OCI-M2 (cell line): ENCODE measurements around the gene TPX2.
A peak's percentile ranks its signal among the peaks of the same experiment; 100 is the strongest.

ENCODE experiments used
- DNase-seq: peaks from one replicate; lab custom pipeline; 2025; ENCODE audit not compliant: unreplicated experiment; lab: John Stamatoyannopoulos, UW

Gene TPX2

DNA sequence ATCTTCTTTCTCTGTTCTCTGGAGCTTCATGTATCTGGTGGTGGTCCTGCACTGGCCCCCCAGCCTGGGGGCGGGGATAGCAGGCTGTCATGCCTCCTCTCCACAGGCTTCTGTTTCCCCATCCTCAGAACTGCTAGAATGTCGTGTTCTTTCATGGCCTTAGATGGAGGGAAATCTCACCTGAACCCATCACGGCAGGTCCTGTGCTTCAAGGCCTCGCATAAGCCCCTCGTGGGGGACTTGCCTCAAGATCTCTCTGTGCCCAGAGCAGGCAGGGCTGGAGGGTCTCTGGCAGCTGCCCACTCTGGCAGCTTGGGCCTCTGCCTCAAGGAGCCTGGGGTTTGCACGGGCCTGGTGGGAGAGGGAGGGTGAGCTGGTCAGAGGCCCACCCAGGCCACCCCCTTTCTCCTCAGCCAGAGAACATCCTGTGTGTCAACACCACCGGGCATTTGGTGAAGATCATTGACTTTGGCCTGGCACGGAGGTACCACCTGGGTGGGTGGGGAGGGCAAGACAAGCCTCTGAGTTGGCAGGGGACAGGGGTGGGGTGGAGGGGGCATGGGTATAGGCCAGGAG, 91.4 kb downstream of the TPX2 start:
- no peak for DNase-seq

DNA sequence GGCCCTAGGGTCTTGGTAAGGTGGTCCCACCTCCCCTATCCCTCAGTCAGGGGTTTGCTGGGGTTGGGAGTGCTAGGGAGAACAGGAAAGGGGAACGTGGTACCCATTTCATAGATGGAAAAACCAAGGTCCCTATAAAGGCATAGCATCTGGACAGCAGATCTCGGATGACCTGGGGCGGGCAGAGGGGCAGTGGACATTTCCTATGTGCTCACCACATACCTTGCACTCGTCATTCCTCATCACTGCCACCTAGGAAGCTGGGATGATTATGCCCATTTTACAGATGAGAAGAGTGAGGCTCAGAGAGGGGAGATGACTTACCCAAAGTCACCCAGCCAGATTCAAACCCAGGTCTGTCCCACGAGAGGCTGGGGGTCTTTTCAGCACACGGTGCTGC, 92.1 kb downstream of the TPX2 start:
- DNase-seq: no peak

DNA sequence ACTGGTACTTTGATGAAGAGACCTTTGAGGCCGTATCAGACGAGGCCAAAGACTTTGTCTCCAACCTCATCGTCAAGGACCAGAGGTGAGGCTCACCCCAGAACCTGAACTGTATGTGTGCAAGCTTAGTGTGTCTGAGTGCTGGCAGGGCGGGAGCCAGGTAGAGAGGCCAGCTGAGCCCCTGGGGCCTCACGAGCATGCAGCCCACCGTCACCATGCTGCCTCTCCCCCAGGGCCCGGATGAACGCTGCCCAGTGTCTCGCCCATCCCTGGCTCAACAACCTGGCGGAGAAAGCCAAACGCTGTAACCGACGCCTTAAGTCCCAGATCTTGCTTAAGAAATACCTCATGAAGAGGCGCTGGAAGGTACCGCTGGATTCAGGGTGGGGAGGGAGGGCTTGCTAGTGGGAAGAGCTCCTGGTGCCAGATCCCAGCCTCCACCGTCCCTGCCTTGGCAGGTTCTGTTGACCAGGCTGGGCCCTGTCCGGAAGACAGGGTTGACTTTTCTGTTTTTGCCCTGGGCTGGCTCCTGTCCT, 92.7 kb downstream of the TPX2 start:
- DNase-seq: no peak

DNA sequence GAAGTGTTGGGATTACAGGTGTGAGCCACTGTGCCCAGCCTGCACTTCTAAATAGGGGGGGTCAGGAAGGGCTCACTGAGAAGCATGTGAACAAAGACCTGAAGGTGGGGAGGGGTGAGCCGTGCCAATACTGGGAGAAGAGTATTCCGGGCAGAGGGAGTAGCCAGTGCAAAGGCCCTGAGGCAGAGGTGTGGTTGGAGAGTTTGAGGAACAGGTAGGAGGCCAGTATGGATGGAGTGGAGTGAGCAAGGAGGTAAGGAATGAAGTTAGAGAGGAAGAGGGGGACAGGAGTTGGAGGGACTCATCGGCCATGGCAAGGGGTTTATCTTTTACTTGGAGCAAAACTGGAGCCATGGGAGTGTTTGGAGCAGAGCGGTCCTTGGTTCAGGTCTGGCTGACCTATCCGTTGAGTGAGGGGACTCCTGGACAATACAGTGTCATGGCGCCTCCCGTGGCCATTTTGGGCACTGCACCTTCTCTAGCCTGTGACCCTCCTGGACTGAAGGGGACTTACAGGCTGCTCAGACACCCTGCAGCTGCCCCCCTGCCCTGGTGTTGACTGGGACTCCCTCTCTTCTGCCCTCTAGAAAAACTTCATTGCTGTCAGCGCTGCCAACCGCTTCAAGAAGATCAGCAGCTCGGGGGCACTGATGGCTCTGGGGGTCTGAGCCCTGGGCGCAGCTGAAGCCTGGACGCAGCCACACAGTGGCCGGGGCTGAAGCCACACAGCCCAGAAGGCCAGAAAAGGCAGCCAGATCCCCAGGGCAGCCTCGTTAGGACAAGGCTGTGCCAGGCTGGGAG, 94.2 kb downstream of the TPX2 start:
- peak; percentile 60 for DNase-seq

DNA sequence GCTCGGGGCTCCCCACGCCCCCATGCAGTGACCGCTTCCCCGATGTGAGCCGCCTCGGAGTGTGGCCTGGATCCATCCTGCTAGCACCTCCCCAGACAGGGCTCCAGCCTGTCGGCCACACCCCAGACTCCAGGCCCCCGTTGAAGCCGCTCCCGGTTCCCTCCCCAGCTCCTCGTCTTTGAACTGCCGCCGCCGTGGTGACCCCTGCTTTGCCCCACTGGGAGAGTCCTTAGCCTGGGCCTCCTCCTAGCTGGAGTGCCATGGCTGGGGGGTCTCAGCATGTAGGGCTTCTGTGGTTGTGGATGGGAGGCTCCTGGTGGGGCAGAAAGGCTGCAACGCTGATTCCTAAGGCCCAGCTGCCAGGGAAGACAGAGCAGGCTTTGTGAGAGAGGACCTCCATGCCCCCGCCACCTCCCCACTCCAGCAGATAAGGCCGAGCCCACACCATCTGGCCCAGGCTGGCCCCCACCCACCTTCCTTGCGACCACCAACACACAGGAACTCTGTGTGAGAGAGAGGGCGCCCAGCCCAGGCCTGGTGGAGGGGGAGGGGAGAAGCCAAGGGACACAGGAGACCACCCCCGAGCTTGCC, 94.9 kb downstream of the TPX2 start:
- no peak for DNase-seq

DNA sequence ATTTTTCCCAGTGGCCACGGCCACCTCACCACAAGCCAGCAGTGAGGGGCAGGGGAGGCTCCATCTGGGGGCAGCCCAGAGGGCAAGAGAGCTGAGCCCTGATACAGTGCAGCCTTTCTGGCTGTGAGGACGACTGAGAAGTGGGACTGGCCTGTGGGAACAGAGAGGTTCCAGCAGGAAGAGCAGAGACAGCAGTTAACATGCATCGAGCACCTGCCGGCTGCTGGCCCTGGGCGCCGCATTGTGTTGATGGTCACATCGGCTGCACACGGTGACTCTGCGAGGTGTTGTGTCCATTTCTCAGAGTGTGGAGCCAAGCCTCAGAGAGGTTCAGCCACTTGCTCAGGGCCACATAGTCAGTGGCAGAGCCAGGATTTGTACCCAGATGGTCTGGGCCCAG, 96.5 kb downstream of the TPX2 start:
- DNase-seq: no peak

DNA sequence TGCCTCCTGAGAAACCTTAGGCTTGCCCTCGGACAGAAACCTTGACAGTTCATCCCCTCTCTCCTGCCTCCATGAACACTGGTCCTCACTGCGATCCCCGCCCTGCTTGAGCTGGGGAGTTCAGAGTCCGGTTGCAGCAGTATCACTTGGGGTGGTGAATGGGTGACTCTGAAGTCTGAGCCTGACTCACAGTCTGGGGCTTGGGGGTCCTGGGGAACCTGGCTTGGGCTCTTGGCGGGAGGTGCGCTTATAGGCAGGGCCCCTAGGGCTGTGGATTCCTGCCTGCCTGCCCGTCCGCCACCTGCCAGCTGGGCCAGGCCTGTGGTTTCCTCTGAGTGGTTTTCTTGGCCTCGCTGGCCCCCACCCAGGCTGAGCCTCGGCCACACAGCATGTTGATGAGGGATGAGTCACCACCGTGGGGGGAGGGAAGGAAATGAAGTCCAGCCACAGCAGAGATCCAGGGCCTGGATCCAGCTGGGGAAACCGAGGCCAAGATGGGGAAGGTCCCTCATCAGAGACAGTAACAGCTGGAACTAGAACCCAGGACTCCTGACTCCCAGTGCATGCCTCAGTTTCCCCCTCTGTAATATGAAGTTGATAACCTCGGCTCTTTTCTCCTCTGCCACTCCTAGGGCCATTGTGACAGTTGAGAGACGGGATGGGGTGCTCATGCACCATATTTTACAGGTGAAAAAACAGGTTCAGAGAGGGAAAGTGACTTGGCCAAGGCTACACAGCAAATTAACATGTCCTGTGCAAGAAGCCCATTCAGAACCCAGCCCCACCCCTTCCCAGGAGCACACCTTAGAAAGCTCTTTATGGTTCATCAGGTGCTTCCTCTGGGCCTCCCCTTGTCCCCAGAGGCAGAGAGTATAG, 97.1 kb downstream of the TPX2 start:
- no peak for DNase-seq

DNA sequence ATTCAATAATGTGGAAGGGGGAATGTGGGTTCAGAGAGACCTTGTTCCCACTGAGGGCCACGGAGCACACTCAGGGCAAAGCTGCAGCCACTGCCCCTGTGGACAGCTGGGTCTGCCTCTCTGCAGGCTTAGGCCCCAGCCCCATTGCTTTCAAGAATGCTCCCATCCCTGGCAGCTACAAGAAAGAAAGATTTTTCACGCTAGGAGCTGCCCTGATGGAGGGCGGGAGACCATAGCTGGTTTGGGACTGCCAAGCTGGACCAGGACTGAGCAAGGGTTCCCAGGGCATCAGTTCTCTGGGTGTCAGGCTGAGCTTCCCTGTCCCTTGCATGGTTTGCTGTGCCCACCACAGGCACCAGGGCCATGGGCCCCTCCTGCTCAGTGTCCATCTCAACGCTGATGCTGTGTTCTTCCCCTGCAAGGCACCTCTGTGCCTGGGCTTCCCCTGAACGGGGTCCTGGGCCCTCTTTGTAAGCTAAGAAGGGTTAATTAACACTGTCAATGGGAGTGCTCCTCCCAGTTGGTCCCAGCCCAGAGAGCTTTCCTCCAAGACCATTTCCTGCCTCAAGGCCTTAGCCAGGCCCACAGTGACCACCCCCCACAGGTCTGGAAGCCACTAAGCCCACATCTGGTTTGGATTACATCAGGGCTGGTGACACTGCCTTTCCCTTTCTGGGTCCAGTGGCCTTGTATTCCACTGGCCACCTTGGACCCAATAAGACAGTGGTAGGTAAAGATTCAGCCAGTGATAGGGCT, 97.9 kb downstream of the TPX2 start:
- no peak for DNase-seq

DNA sequence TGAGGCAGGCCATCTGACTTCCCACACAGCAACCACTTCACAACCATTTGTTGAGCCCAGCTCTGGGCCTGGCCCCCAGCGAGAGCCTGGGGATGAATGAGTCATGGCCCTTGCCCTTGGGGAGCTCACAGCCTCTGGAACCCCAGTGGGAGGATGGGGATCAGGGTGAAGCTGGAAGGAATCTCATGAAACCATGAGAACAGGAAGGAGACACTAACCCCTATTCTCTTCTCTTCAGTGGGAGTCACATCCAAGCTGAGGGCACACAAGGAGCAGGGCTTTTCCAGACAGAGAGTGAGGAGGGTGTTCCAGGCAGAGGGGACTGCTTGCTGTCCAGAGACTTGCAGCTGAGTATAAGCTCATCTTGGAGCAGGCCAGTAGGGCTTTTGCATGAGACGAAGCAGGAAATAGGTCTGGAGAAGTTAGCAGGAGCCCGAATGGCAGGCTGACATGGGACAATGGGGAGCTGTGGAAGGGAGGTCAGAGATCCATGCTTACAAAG, 98.9 kb downstream of the TPX2 start:
- no peak for DNase-seq

DNA sequence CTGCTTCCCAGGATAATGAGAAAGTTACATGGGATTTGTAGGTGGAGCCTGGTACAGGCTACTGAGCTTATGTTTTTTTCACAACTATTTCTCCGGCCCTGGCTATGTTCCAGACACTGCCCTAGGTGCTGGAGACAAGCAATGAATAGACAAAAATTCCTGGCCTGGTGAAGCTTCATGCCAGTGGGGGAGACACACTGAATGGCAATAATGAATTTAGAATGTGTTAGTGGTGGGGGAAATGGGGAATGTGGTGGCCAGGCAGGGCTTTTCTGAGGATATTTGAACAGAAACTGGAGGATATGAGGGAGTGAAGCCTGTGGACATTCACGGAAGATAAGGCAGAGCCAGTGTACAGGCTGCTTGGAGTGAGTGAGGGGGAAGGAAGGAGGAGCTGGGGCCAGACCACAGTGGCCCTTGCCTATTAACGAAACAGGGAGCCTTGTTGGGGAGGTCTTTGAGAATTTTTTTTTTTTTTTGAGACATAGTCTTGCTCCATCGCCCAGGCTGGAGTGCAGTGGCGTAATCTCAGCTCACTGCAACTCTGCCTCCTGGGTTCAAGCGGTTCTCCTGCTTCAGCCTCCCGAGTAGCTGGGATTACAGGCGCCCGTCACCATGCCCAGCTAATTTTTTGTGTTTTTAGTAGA, 99.7 kb downstream of the TPX2 start:
- DNase-seq: no peak

DNA sequence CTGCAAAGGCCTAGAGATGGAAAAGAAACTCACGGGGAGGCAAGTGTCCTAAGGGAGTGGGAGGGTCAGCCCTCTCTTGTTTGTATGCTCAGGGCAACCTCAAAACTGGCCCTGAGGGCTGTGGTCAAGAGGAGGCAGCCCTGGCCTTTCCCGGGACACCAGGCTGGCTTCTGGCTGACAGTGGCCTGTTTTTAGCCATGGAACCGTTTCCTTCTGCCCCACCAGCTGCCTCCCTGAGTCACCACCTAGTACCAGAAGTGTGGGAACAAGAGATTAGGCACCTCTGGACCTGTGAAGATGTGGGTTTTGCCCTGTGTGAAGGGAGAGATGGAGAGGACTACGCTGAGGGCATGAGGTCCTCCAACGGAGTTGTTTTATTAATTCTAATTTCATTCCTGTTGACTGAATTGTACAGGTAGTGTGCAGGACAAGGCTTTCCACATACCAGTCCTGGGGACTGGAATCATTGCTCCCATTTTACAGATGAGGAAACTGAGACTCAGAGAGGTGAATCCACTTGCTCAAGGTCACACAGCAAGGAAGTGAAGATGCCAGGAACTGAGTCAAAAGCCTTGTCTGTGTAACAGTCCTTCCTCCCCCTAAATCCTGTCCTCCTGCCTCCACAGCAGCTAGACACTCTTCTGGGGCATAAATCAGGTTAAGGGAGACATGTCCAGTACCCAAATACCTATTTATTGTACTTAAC, 100.8 kb downstream of the TPX2 start:
- no peak for DNase-seq

DNA sequence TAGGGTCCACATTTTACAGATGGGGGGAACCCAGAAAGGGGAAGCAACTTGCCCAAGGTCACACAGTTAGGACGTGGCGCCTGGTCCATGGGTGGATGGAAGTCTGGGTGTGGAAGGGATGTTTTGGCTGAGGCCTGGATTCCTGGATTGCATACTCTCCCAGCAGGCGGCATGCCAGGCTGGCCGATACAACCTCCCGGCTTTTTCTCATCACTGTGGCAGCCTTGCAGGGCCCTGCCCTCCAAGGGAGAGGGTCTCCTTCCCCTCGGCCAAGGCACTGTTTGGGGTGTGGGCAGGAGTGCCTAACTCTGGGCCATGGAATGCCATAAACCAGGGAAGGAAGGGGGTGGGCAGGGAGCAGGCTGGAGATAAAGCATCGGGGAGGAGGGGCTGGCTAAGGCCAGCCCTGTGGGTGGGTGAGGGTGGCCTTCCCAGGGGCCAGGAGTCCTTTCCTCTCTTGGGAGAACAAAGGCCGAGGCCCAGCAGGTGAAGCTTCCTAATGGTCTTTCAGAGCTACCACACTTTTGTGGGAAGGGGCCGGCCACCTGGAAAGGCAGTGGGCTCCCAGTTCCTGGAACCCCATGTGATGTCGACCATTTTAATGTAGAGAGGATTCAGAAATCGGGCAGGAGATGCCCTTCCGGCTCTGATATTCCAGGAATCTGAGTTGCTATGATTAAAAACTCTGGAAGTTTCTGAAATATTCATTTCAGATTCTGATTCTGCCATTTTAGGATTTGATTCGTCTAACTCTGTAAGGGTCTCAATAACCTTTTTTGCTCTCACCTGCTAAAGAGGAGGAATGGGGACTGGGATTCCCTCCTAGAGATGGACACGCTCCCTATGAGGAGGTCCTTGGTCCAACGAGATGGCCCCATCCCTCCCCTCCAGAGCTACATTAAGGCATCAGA, 102.1 kb downstream of the TPX2 start:
- DNase-seq: no peak

DNA sequence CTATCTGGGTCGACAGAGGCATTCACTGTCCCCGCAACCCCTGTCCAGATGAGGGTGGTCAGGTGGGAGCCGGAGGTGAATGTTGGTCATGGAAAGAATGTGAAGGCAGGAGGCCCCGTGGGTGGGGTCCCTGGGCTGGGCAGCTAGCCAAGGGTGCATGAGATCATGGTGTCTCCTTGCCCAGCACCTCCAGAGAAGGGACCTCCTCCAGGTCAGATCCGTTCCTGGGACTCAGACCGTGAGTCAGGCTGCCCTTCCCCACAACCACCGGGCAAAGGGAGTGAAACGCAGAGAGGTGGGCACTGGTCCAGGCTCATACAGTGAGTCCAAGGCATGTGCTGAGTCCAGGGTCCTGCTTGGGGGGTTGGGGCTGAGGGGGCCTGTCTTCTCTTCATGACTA, 102.8 kb downstream of the TPX2 start:
- no peak for DNase-seq

DNA sequence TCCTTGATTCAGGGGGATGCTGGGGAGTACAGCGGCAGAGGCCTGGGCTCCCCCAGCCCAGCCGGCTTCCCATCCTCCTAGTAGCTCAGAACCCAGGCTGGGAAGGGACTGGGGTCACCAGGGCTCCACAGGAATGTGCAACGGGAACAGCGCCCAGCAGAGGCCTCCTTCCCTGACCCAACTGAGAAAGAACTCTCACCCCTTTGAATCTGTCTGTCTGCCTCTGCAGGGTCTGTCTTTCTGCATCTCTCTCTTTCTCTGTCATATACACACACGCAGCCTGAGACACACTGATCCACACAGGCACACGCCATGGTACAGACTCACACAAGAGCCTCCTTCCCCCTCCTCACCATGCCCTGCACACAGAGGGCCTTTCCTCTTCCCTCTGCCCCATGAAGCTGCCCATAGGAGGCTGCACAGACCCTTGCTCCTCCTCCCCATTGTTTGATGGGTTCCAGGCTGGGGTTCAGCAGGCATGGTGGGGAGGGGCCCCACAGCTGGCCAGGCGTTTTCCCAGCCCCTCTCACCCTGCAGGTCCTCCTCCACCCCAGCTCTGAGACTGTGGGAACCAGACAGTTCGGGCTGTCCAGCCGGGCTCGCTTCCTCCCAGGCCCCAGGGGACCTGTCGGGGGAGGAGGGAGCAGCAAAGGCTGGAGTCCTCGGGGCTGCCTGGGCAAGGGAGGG, 103.5 kb downstream of the TPX2 start:
- DNase-seq: no peak

DNA sequence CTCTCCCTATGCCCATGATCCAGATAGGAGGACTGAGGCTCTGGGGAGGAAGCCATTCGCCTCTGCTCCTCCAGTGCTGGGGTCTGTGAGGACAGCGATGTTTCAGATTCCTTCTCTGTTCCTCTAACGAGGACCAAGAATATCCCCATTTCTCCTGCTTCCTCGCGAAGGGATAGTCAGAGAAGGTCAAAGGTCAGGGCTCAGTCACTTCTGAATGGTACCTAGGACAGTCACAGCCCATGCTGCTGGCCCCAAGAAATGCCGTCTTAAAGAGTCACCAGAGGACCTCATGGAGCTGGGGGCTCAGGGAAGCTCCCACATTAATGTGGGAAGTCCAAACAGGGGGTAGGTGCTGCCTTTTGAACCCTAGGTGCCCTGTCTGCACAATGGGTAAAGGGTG, 104.2 kb downstream of the TPX2 start:
- no peak for DNase-seq

DNA sequence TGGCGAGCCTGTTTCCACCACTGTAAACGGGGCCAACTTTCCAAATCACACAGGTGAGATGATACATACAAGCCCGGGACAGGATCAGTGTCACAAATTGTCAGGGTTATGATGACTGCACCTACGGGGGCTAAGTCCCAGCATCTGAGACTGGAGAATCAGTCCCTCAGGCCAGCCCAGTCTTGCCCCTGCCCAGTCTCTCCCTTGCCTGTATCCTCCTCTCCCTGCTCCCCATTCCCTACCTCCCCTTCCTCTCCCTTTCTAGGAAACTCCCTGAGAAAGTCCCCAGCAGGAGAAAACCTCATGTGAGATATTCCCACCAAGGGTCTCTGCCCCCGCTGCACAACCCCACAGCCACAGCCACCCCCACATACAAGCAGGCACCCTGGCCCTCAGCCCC, 104.8 kb downstream of the TPX2 start:
- DNase-seq: no peak

DNA sequence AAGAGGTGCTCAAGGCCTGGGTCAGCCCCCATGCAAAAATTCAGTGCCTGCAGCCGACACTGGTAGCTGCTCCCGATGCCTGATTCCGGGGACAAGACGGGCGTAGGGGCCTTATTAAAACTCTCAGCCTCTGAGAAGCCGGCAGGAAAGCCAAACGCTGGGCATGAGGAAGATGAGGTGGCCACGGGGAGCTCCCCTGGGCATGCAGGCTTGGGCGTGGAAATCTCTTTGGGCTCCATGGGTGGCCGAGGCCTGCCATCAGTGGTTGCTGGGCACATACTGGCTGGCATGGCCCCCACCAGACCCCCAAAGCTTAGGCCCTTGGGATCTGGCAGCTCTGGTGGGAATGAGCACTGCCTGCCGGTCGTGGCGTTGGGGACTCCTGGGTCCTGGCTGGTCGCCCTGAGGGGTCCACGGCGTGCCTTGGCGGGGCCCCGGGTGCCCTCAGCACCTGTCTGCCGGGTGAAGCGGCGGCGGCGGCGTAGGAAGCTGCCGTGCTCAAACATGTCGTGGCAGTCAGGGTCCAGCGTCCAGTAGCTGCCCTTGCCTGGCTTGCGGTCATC, 105.7 kb downstream of the TPX2 start:
- no peak for DNase-seq
